Measurements from ENCODE around the gene PATJ.

DNA sequence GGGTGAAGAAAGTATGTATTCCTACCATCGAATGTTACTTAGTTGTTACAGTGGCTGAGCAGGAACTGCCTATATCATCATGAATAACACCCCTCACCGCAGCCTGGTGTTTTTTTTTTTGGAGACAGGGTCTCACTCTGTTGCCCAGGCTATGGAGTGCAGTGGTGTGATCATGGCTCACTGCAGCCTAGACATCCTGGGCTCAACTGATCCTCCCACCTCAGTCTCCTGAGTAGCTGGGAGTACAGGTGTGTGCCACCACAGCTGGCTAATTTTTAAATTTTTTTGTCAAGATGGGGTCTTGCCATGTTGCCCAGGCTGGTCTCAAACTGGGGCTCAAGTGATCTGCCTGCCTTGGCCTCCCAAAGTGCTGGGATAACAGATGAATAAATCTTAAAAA lies 7.3 kb downstream of the PATJ start:
- TF ChIP-seq EZH2 (IDR thresholded peaks at IDR 0.05; ENCODE audit: low read length), result no peak
- TF ChIP-seq, protein P1, sequence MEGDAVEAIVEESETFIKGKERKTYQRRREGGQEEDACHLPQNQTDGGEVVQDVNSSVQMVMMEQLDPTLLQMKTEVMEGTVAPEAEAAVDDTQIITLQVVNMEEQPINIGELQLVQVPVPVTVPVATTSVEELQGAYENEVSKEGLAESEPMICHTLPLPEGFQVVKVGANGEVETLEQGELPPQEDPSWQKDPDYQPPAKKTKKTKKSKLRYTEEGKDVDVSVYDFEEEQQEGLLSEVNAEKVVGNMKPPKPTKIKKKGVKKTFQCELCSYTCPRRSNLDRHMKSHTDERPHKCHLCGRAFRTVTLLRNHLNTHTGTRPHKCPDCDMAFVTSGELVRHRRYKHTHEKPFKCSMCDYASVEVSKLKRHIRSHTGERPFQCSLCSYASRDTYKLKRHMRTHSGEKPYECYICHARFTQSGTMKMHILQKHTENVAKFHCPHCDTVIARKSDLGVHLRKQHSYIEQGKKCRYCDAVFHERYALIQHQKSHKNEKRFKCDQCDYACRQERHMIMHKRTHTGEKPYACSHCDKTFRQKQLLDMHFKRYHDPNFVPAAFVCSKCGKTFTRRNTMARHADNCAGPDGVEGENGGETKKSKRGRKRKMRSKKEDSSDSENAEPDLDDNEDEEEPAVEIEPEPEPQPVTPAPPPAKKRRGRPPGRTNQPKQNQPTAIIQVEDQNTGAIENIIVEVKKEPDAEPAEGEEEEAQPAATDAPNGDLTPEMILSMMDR (optimal IDR thresholded peaks at IDR 0.05 in 1 of 3, IDR thresholded peaks at IDR 0.05 in 1 of 3, conservative IDR thresholded peaks at IDR 0.05 in 1 of 3; ENCODE audit: extremely low read depth in 1 of 3, insufficient read depth in 2 of 3, low read length in 3 of 3), result no peak

All from keratinocyte (primary cell).